ENCODE data around the gene TMTC2.

DNA sequence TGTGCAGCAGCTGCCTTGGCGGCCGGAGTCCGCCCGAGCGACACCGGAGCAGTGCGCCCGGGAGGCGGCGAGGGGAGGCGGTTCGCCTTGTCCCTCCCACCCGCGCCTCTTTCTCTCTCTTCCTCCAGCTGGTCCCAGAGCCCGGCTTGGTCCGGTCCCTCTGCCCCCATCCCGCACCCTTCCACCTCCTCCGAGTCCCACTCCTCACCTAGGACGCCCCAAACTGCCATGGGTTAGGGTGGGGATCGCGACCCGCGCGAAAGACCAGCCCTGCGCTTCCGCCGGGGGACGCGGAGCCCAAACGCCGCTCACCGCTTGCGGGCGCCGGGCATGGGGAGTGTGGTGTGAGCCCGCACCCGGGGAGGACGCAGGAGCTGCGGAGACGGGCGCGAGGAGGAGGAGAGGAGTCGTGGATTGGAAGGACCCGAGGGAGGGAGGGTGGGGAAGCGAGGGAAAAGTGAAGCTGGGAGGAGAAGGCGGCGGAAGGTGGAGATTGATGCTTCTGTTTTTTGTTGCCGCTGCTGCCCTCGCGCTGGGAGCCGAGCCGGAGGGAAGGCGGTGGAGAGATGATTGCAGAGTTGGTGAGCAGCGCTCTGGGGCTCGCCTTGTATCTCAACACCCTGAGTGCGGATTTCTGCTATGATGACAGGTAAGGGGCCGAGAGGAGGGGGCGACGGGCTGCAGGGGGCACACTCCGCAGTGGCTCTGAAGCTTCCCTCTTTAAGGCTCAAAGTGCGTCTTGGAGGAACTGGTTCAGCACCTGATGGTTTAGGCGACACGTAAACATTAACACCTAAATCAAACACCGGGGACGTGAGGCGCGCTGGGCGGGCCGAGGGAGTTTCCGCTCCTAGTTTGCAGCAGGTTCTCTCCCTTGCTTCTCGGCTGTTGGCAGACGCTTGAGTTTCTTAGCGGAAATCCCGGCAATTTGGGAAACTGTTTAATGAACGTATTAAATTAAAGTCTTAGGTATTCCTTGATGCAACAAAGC is 610 bp downstream of the TMTC2 start:
- TF ChIP-seq, protein P1, sequence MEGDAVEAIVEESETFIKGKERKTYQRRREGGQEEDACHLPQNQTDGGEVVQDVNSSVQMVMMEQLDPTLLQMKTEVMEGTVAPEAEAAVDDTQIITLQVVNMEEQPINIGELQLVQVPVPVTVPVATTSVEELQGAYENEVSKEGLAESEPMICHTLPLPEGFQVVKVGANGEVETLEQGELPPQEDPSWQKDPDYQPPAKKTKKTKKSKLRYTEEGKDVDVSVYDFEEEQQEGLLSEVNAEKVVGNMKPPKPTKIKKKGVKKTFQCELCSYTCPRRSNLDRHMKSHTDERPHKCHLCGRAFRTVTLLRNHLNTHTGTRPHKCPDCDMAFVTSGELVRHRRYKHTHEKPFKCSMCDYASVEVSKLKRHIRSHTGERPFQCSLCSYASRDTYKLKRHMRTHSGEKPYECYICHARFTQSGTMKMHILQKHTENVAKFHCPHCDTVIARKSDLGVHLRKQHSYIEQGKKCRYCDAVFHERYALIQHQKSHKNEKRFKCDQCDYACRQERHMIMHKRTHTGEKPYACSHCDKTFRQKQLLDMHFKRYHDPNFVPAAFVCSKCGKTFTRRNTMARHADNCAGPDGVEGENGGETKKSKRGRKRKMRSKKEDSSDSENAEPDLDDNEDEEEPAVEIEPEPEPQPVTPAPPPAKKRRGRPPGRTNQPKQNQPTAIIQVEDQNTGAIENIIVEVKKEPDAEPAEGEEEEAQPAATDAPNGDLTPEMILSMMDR (IDR thresholded peaks at IDR 0.05; ENCODE audit: poor library complexity) = peak; percentile 2
- no peak for TF ChIP-seq EZH2 (IDR thresholded peaks at IDR 0.05; ENCODE audit: borderline replicate concordance)

Measured in hepatocyte (in vitro differentiated cells).